ENCODE results near the gene UBL4A. TPM values are rescaled to one million over a fixed set of nuclear protein-coding genes. Genes with fewer than 3 reads are reported as not detected.

UBL4A gene
- total and polyA plus RNA-seq, 12 donors = 18.3 to 95.6 (median 51.6) TPM

DNA sequence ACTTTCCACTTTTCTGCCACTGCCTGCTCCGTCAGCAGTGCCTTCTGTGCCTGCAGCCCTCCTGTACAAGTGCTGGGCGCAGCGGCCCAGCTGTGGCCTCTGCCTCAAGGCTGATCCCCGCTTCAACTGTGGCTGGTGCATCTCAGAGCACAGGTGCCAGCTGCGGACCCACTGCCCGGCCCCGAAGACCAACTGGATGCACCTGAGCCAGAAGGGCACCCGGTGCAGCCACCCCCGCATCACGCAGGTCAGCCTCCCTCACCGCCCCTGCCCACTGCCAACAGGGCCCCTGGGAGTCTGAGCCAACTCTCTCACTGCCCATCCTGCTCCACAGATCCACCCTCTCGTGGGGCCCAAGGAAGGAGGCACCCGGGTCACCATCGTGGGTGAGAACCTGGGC, 20.8 kb downstream of the UBL4A start:
- Histone ChIP-seq H3K27me3 (no peaks in the 10 kb centered on the region), H3K27ac (no peak overlapping the region), H3K36me3 (replicated peaks in 1 of 2) (peaks cover 0 to 65% of the 10 kb centered on the region in 2 donors), H3K9me3 (replicated peaks in 1 of 3) (no peaks in the 10 kb centered on the region), H3K4me1 (replicated peaks in 1 of 2) (no peaks in the 10 kb centered on the region), H3K4me3 (no peak overlapping the region)
- TF ChIP-seq, protein P1, sequence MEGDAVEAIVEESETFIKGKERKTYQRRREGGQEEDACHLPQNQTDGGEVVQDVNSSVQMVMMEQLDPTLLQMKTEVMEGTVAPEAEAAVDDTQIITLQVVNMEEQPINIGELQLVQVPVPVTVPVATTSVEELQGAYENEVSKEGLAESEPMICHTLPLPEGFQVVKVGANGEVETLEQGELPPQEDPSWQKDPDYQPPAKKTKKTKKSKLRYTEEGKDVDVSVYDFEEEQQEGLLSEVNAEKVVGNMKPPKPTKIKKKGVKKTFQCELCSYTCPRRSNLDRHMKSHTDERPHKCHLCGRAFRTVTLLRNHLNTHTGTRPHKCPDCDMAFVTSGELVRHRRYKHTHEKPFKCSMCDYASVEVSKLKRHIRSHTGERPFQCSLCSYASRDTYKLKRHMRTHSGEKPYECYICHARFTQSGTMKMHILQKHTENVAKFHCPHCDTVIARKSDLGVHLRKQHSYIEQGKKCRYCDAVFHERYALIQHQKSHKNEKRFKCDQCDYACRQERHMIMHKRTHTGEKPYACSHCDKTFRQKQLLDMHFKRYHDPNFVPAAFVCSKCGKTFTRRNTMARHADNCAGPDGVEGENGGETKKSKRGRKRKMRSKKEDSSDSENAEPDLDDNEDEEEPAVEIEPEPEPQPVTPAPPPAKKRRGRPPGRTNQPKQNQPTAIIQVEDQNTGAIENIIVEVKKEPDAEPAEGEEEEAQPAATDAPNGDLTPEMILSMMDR (IDR thresholded peaks at IDR 0.05) = no peak
- TF ChIP-seq POLR2A (IDR thresholded peaks at IDR 0.05) = no peak
- 92 to 95% (median 93%) methylated on average over 2 to 14 of the region's 14 CpGs for WGBS, 4 donors
- DNase-seq = no peak
- intact Hi-C loops (cut with DNase I) = no loop called here

DNA sequence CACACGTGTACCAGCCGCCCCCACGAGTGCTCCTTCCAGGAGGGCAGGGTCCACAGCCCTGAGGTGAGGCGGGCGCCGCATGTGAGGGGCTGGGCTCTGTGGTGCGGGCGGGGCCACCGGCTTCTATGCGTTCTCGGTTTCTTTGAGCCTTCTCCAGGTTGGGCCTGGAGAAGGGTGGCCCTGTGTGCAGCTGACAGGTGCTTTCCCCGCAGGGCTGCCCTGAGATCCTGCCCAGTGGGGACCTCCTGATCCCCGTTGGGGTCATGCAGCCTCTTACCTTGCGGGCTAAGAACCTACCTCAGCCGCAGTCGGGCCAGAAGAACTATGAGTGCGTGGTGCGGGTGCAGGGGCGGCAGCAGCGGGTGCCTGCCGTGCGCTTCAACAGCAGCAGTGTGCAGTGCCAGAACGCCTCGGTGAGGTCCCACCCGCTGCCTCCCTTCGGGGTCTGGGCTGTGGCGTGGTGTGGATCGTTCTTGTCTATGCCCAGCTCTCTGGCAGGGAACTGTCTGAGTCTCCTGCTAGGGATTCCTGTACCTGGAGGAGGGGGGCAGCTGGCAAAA, 21.5 kb downstream of the UBL4A start:
- intact Hi-C loops (cut with DNase I) = no loop called here
- H3K27me3 ChIP-seq = no peaks in the 10 kb centered on the region
- H3K4me1 ChIP-seq (replicated peaks in 1 of 2) = no peaks in the 10 kb centered on the region
- DNase-seq = no peak
- TF ChIP-seq, protein P1 (IDR thresholded peaks at IDR 0.05) = no peak
- TF ChIP-seq POLR2A (IDR thresholded peaks at IDR 0.05) = no peak
- H3K36me3 ChIP-seq (replicated peaks in 1 of 2) = peaks cover 0 to 58% of the 10 kb centered on the region in 2 donors
- H3K4me3 ChIP-seq = no peak overlapping the region
- WGBS, 4 donors = 60 to 94% (median 93%) methylated on average over 1 to 28 of the region's 28 CpGs
- no peak overlapping the region for H3K27ac ChIP-seq
- no peaks in the 10 kb centered on the region for H3K9me3 ChIP-seq (replicated peaks in 1 of 3)

DNA sequence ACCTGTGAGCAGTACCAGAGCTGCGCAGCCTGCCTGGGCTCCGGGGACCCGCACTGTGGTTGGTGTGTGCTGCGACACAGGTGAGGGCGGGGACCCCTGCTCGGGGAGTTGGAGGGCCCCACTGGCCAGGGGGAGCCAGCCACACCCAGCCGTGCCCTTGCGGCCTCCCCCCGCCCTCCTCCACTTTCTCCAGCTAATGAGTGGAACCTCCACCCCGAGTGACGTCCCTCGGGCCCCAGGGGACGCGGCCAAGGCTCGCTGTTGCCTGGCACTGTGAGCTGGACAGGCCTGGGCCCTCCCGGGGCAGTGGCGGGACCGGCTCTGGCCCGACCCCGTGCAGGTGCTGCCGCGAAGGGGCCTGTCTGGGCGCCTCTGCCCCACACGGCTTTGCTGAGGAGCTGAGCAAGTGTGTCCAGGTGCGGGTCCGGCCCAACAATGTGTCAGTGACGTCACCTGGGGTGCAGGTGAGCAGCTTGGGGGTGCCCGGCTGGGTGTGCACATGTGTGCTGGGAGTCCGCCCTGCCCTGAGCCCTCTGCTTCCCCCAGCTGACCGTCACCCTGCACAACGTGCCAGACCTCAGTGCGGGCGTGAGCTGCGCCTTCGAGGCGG, 22.7 kb downstream of the UBL4A start:
- intact Hi-C loops (cut with DNase I) = no loop called here
- Histone ChIP-seq H3K36me3 (replicated peaks in 1 of 2) (peaks cover 0 to 46% of the 10 kb centered on the region in 2 donors), H3K27ac (no peak overlapping the region), H3K4me1 (replicated peaks in 1 of 2) (no peaks in the 10 kb centered on the region), H3K9me3 (replicated peaks in 1 of 3) (no peaks in the 10 kb centered on the region), H3K4me3 (no peak overlapping the region), H3K27me3 (no peaks in the 10 kb centered on the region)
- 89 to 100% (median 96%) methylated on average over 1 to 35 of the region's 36 CpGs for WGBS, 4 donors
- no peak for DNase-seq
- no peak for TF ChIP-seq POLR2A (IDR thresholded peaks at IDR 0.05)
- TF ChIP-seq, protein P1 (IDR thresholded peaks at IDR 0.05) = no peak

DNA sequence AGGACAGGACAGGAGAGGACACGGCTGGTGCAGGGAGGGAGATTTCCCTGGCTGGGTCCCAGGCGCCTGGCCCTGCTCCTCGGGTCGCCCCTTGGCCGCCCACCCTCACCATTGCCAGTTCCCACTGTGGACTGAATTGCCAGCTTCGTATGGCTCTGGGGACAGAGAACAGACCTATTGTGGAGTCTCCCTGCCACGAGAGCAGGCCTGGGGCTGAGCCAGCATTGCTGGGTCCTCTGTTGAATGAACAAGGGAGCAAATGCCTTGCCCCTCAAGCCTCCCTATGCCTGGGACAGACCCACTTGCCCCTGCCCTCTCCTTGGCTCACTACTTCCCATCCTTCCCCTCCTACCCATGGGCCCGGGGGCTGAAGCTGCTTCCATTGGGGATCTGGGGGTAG, 24.0 kb downstream of the UBL4A start:
- no peak for DNase-seq
- Histone ChIP-seq H3K27ac (no peak overlapping the region), H3K4me1 (replicated peaks in 1 of 2) (no peaks in the 10 kb centered on the region), H3K27me3 (no peaks in the 10 kb centered on the region), H3K9me3 (replicated peaks in 1 of 3) (no peaks in the 10 kb centered on the region), H3K4me3 (no peak overlapping the region), H3K36me3 (replicated peaks in 1 of 2) (peaks cover 0 to 33% of the 10 kb centered on the region in 2 donors)
- 75 to 88% (median 86%) methylated on average over 2 to 8 of the region's 8 CpGs for WGBS, 4 donors
- intact Hi-C loops (cut with DNase I) = no loop called here
- TF ChIP-seq POLR2A (IDR thresholded peaks at IDR 0.05) = no peak
- TF ChIP-seq, protein P1 (IDR thresholded peaks at IDR 0.05) = no peak
